ENCODE results near the gene GPX2.

- TF ChIP-seq POLR2AphosphoS5 (IDR thresholded peaks at IDR 0.05; ENCODE audit: low read depth, low read length): no peak
- TF ChIP-seq CTCF (IDR thresholded peaks at IDR 0.05): no peak
These were observed 22.1 kb downstream of the GPX2 start for GRCh38 chr14:64920465-64920864.

All from Panc1 (cell line).